Erythroblast (primary cell): Measurements from ENCODE around the gene ITLN2.

Source experiments
- GATA1 ChIP-seq: IDR thresholded peaks from 2 replicates; pipeline ENCODE4 v1.6.1; 2011; ENCODE audit warnings: low read depth, mild to moderate bottlenecking, control low read depth, low read length, moderate library complexity
- POLR2A ChIP-seq: IDR thresholded peaks from 2 replicates; pipeline ENCODE4 v1.6.1; 2011; ENCODE audit warnings: mild to moderate bottlenecking, low read length

- TF ChIP-seq POLR2A (no peak), GATA1 (no peak)
Observed at GRCh38 chr1:160963521-160963920, 8.9 kb upstream of the ITLN2 start.
